Progenitor cell of endocrine pancreas (in vitro differentiated cells): ENCODE results near the gene NOVA2. TPM values are rescaled to one million over a fixed set of nuclear protein-coding genes. Genes with fewer than 3 reads are reported as not detected.

Experiments
- DNase-seq: peaks from one replicate; pipeline ENCODE4 v3.0.0; 2021; ENCODE audit warnings: low spot score; ENCODE audit not compliant: unreplicated experiment
- H3K27ac Mint-ChIP-seq: 2 replicates; pipeline ENCODE4 v1.8.0; 2021; ENCODE audit warnings: mild to moderate bottlenecking, moderate library complexity, mixed read lengths
- H3K27me3 Mint-ChIP-seq: 2 replicates; pipeline ENCODE4 v1.8.0; 2021; ENCODE audit warnings: mixed read lengths
- H3K36me3 Mint-ChIP-seq: 2 replicates; pipeline ENCODE4 v1.8.0; 2022; ENCODE audit warnings: mixed read lengths; ENCODE audit not compliant: insufficient read depth
- H3K4me1 Mint-ChIP-seq: 2 replicates; pipeline ENCODE4 v1.8.0; 2021; ENCODE audit warnings: low read depth, mixed read lengths
- H3K4me3 Mint-ChIP-seq: 2 replicates; pipeline ENCODE4 v1.8.0; 2021; ENCODE audit warnings: low read depth, mild to moderate bottlenecking, moderate library complexity, mixed read lengths
- H3K9me3 Mint-ChIP-seq: 2 replicates; pipeline ENCODE4 v1.8.0; 2021; ENCODE audit warnings: low read depth, mixed read lengths
- total RNA-seq: library from RNA; stranded (reverse); gene quantifications from 2 replicates; pipeline ENCODE4 v1.2.1, GENCODE V29; 2021
- TF ChIP-seq, protein P1 (sequence below): fragments of 200-600 bp; sonication (generic); IDR thresholded peaks from one replicate; pipeline ENCODE4 v1.5.0; 2021; ENCODE audit warnings: antibody characterized with exemption, mild to moderate bottlenecking; ENCODE audit not compliant: unreplicated experiment

NOVA2 gene
- total RNA-seq, 1 donor from 2014 or later: 0.53 TPM

DNA sequence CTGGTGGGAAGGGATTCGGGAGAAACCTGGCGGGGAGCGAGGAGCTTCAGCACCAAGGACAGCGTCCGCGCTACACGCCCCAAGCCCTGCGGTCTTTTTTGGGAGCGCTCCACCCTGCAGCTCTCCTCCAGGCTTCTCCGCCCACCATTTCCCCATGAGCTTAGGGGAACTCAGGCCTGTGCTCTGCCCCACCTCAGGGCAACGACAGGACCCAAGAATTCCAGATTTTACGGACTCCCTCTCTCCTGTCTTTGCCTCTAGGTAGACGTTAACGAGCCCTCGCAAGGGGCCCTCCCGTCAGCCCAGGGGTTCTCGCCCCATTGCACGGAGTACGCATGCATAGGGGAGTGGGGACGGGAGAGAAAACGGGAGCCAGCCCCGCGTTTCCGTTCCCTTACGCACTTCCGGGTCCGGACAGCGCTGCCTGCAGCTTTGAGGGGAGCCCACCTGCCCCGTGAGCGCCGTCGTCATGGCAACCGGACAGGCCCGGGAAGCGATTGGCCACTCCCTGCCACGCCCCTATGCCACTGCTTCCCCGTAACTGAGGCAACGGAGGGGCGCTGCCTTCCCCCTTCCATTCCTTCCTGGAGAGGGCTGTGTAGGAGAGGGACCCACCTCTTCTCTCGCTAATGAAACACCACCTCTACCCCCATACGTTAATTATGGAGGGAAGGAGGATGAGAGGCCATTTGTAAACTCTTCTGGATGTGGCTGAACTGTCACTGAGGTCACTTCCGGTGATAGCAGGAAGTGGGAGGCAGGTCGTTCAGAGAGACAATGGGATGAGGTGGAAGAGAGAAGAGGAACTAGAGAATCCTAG is 20.8 kb downstream of the NOVA2 start:
- Mint-ChIP-seq H3K36me3 (no peaks in the 10 kb centered on the region), H3K27ac (peak overlapping the region; percentile 87), H3K4me1 (peaks cover 3% of the 10 kb centered on the region), H3K27me3 (peaks cover 37% of the 10 kb centered on the region), H3K4me3 (peak overlapping the region; percentile 69), H3K9me3 (no peaks in the 10 kb centered on the region)
- TF ChIP-seq, protein P1, sequence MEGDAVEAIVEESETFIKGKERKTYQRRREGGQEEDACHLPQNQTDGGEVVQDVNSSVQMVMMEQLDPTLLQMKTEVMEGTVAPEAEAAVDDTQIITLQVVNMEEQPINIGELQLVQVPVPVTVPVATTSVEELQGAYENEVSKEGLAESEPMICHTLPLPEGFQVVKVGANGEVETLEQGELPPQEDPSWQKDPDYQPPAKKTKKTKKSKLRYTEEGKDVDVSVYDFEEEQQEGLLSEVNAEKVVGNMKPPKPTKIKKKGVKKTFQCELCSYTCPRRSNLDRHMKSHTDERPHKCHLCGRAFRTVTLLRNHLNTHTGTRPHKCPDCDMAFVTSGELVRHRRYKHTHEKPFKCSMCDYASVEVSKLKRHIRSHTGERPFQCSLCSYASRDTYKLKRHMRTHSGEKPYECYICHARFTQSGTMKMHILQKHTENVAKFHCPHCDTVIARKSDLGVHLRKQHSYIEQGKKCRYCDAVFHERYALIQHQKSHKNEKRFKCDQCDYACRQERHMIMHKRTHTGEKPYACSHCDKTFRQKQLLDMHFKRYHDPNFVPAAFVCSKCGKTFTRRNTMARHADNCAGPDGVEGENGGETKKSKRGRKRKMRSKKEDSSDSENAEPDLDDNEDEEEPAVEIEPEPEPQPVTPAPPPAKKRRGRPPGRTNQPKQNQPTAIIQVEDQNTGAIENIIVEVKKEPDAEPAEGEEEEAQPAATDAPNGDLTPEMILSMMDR: no peak
- DNase-seq: peak; percentile 70

- Mint-ChIP-seq H3K36me3 (no peaks in the 10 kb centered on the region), H3K9me3 (no peaks in the 10 kb centered on the region), H3K4me3 (peak overlapping the region; percentile 69), H3K27me3 (peaks cover 38% of the 10 kb centered on the region), H3K27ac (no peak overlapping the region), H3K4me1 (peaks cover 3% of the 10 kb centered on the region)
- DNase-seq: no peak
- TF ChIP-seq, protein P1: no peak
These were observed 21.4 kb downstream of the NOVA2 start for GRCh38 chr19:45952341-45952685.

- Mint-ChIP-seq H3K4me1 (no peaks in the 10 kb centered on the region), H3K9me3 (no peaks in the 10 kb centered on the region), H3K36me3 (no peaks in the 10 kb centered on the region), H3K4me3 (no peak overlapping the region), H3K27me3 (peaks cover 35% of the 10 kb centered on the region), H3K27ac (no peak overlapping the region)
- DNase-seq: no peak
- TF ChIP-seq, protein P1: no peak
These were observed 25.7 kb downstream of the NOVA2 start for GRCh38 chr19:45947926-45948325.

- DNase-seq: no peak
- no peak overlapping the region for H3K4me3 Mint-ChIP-seq
- H3K27me3 Mint-ChIP-seq: peaks cover 43% of the 10 kb centered on the region
- TF ChIP-seq, protein P1: no peak
- H3K27ac Mint-ChIP-seq: no peak overlapping the region
- no peaks in the 10 kb centered on the region for H3K9me3 Mint-ChIP-seq
- H3K36me3 Mint-ChIP-seq: no peaks in the 10 kb centered on the region
- no peaks in the 10 kb centered on the region for H3K4me1 Mint-ChIP-seq
These were observed 33.2 kb downstream of the NOVA2 start for GRCh38 chr19:45940515-45940805.

DNA sequence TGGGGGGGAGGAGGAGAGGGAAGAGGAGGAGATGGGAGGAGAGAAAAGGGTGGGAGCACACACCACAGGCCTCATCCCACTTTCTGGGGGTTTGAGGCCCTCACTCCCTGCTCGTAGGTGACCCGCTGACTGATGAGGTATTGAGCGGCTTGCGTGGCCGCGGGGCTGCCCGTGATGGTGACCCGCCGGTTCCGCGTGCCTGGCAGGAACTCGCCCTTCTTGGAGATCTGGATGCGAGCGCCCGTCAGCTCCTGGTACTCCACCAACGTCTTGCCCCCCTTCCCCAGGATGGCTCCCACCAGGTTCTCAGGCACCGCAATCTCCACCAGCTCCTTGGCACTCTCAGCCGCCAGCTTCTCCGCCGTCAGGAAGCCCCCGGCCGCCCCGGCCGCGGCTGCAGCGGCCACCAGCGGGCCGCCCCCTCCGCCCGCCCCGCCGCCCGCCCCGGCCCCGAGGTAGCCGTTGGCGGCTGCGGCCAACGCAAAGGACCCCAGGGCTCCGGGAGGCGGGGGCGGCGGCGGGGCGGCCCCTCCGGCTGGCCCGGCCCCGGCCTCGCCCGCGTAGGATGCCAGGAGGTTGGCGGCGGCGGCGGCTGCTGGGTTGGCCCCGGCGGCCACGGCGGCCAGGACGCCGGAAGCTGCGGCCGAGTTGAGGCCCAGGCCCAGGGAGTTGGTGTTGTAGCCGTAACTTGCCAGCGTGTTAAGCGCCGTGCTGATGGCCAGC is 33.7 kb downstream of the NOVA2 start:
- Mint-ChIP-seq H3K36me3 (no peaks in the 10 kb centered on the region), H3K9me3 (no peaks in the 10 kb centered on the region), H3K4me3 (no peak overlapping the region), H3K4me1 (no peaks in the 10 kb centered on the region), H3K27me3 (peaks cover 48% of the 10 kb centered on the region), H3K27ac (no peak overlapping the region)
- TF ChIP-seq, protein P1: no peak
- no peak for DNase-seq
